ENCODE measurements around the gene SH3BP2. TPM values are rescaled to one million over a fixed set of nuclear protein-coding genes. Genes with fewer than 3 reads are reported as not detected.

The SH3BP2 gene
- polyA plus RNA-seq, 1 experiment, result 14.8 TPM

DNA sequence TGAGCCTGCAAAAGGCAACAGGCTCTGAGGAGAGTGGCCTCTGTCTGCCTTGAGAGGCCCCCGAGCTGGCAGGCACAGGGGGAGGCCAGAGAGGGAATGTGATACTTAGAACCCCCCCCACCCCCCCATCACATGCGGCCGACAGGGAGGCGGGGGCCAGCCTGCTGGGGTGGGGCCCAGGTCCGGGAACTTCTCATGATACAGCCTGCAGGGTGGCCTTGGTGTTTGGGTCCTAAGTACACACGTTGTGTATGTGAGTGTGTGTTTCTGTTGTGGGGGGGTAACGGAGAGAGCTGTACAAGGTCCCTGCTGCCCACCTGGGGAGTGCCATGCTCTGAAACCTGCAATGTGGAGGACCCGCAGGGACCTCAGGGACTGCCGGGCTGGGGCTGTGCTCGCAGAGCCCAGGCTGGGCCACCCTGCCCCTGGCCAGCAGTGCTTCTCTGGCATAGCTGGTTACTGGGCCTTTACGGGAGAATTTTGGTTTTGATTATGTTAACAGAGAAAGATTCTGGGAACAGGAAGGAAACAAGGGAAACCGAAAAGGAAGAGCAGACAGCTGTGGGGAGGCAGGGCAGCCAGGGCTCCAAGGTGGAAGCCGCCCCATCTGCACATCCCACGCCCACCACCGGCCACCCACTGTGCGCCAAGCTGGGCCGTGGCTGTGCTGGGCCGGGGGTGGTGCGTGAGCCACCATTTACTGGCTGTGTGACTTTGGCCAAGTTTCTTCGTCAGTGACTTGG is 19.9 kb downstream of the SH3BP2 start:
- TF ChIP-seq, protein P1, sequence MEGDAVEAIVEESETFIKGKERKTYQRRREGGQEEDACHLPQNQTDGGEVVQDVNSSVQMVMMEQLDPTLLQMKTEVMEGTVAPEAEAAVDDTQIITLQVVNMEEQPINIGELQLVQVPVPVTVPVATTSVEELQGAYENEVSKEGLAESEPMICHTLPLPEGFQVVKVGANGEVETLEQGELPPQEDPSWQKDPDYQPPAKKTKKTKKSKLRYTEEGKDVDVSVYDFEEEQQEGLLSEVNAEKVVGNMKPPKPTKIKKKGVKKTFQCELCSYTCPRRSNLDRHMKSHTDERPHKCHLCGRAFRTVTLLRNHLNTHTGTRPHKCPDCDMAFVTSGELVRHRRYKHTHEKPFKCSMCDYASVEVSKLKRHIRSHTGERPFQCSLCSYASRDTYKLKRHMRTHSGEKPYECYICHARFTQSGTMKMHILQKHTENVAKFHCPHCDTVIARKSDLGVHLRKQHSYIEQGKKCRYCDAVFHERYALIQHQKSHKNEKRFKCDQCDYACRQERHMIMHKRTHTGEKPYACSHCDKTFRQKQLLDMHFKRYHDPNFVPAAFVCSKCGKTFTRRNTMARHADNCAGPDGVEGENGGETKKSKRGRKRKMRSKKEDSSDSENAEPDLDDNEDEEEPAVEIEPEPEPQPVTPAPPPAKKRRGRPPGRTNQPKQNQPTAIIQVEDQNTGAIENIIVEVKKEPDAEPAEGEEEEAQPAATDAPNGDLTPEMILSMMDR (IDR thresholded peaks at IDR 0.05; ENCODE audit: low read depth, low read length), result no peak
- Histone ChIP-seq H3K9me3 (ENCODE audit: control insufficient read depth, insufficient read depth, low read length) (peaks cover 13% of the 10 kb centered on the region), H3K4me3 (ENCODE audit: low read depth, low read length) (no peak overlapping the region)

DNA sequence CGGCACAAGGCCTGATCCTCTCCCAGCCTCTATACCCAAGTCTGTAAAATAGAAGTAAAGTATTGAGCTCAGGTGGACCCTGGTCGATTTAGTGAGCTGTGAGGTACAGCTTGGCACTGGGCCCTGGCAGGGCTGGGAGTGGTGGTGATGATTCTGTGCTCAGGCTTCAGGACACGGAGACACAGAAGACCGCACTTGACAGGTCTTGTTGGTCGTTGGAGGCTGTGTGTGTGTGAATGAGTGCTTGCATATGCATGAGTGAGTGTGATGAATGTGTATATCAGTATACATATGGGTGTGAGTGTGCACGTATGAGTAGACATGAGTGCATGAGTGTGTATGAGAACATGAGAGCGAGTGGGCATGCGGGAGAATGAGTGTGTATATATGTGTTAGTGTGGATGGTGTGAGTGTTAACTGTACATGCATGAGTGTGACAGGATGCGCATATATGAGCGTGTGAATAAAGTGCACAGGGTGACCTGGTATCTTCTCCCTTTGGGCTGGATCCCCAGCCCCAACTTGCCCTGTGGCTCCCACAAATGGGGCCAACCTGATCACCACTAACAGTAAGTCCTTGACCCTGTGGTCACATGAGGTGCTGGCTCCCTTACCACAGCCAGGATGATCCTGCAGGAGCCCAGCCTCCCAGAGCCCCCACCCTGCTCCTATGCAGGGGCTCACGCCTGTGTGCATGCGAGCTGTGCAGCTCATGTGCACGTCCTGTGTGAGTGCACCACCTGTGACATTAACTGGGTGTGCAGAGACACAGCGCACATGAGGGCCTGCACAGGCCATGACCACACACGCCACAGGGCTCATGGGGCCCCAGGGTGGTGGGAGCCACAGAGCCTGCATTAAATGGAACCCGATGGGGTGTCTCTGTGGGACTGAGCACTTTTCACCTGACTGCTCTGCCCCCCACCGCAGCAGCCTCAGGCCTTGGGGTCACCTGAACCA is 20.8 kb downstream of the SH3BP2 start:
- no peak overlapping the region for H3K27ac ChIP-seq (ENCODE audit: low read depth, low read length)

More for the DNA sequence above, 19.9 kb downstream of the SH3BP2 start:
- no peak for DNase-seq (ENCODE audit: low read depth, low spot score)
- POLR2A ChIA-PET, result no interaction called here
- no peaks in the 10 kb centered on the region for H3K27me3 ChIP-seq (ENCODE audit: control insufficient read depth, insufficient read depth, low read length)
- CTCF ChIA-PET, result interaction anchor here (1.1 kb wide), 1 partner anchor 49 kb away, joined by 3 read pairs; no protein-coding TSS in a partner anchor
- peak overlapping the region; percentile 65 for H3K27ac ChIP-seq (ENCODE audit: low read depth, low read length)

DNA sequence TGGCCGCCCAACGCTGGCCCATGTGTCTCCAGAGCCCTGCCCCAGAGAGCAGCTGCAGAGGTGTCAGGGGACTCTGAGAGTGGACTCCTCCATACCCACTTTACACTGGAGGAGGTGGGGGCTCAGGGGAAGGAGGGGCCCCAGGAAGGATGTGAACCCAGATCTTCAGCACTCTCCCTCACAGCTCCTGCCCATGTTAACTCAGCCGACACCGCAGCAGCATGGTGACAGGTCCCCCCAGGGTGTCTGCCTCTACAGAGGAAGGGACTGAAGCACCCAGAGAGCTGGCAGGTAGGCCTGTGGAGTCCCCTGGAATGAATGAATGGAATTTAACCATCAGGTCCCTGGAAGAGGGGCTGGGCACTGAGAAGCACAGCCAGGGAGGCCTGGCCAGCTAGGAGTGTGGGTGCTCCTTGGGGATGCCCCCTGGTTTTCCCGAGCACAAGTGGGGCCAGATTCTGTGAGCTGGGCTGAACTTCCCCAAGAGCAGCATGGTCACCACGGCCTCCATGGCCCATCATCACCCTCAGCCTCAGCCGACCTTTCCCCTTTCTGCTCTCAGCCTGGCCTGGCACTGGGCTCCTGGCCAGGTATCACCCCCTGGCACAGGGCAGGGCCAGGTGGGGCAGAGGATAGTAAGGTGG is 21.9 kb downstream of the SH3BP2 start:
- CTCF ChIA-PET, result no interaction called here
- Histone ChIP-seq H3K4me3 (ENCODE audit: low read depth, low read length) (no peak overlapping the region), H3K9me3 (ENCODE audit: control insufficient read depth, insufficient read depth, low read length) (peaks cover 13% of the 10 kb centered on the region), H3K27ac (ENCODE audit: low read depth, low read length) (no peak overlapping the region), H3K27me3 (ENCODE audit: control insufficient read depth, insufficient read depth, low read length) (no peaks in the 10 kb centered on the region)
- POLR2A ChIA-PET, result no interaction called here
- TF ChIP-seq, protein P1 (IDR thresholded peaks at IDR 0.05; ENCODE audit: low read depth, low read length), result no peak
- DNase-seq (ENCODE audit: low read depth, low spot score), result no peak

More for the DNA sequence above, 20.8 kb downstream of the SH3BP2 start:
- Histone ChIP-seq H3K27me3 (ENCODE audit: control insufficient read depth, insufficient read depth, low read length) (no peaks in the 10 kb centered on the region), H3K9me3 (ENCODE audit: control insufficient read depth, insufficient read depth, low read length) (peaks cover 13% of the 10 kb centered on the region), H3K4me3 (ENCODE audit: low read depth, low read length) (no peak overlapping the region)
- ChIA-PET CTCF (interaction anchor here (1.1 kb wide), 1 partner anchor 50 kb away, joined by 3 read pairs; no protein-coding TSS in a partner anchor), POLR2A (no interaction called here)
- DNase-seq (ENCODE audit: low read depth, low spot score), result no peak
- TF ChIP-seq, protein P1 (IDR thresholded peaks at IDR 0.05; ENCODE audit: low read depth, low read length), result no peak

DNA sequence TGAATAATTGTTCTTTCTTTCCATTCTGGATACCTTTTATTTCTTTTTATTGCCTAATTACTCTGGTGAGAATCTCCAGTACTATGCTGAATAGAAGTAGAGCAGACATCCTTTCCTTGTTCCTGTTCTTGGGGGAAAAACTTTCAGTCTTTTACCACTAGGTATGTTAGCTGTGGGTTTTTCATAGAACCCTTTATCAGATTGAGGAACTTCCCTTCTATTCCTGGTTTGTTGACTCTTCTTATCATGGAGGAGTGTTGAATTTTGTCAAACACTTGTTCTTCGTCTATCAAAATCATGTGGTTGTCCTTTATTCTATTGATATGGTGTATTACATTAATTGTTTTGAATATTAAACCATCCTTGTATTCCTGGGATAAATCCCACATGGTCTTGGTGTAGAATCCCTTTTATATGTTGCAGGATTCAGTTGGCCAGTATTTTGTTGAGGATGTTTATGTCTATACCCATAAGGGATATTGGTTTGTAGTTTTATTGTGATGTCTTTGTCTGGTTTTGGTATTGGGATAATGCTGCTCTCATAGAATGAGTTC is 23.6 kb downstream of the SH3BP2 start:
- H3K27me3 ChIP-seq (ENCODE audit: control insufficient read depth, insufficient read depth, low read length), result no peaks in the 10 kb centered on the region
- TF ChIP-seq, protein P1 (IDR thresholded peaks at IDR 0.05; ENCODE audit: low read depth, low read length), result no peak

More for the DNA sequence above, 23.6 kb downstream of the SH3BP2 start:
- POLR2A ChIA-PET, result no interaction called here
- Histone ChIP-seq H3K27ac (ENCODE audit: low read depth, low read length) (no peak overlapping the region), H3K9me3 (ENCODE audit: control insufficient read depth, insufficient read depth, low read length) (peaks cover 13% of the 10 kb centered on the region), H3K4me3 (ENCODE audit: low read depth, low read length) (no peak overlapping the region)
- CTCF ChIA-PET, result no interaction called here
- no peak for DNase-seq (ENCODE audit: low read depth, low spot score)
